Measurements from ENCODE around the gene CBFB. TPM values are rescaled to one million over a fixed set of nuclear protein-coding genes. Genes with fewer than 3 reads are reported as not detected.
"Not testable (repeated sequence)": the region's sequence is repeated elsewhere in the genome, so short reads cannot be mapped to it uniquely, and the experiment has no call there.

Gene CBFB
- total RNA-seq, 3 donors from 2014 or later, result 48.5 to 69.1 (median 52.3) TPM

DNA sequence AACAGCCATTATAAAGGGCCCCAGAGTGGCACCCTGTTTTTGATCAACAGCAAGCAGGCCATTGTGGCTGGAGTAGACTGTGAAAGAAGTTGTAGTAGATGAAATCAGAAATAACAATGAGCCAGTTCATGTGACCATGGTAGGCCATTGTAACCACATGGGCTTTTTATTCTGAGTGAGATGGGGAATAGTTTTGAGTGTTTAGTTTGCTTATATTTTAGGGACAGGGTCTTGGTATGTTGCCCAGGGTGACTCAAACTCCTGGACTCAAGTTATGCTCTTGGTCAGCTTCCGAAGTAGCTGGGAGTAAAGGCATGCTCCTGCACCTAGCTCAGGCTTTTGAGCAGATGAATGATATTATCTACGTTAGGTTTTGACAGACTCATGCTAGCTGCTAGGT, 12.0 kb downstream of the CBFB start:
- Histone ChIP-seq H3K36me3 (no peaks in the 10 kb centered on the region), H3K9me3 (no peaks in the 10 kb centered on the region), H3K4me3 (no peak overlapping the region), H3K4me1 (no peaks in the 10 kb centered on the region), H3K27ac (no peak overlapping the region), H3K27me3 (no peaks in the 10 kb centered on the region)
- DNase-seq (ENCODE audit: low spot score in 2 of 2), result no peak
- intact Hi-C loops (cut with DNase I; ENCODE audit: low total_unique reads), result no loop called here
- TF ChIP-seq, protein P1, sequence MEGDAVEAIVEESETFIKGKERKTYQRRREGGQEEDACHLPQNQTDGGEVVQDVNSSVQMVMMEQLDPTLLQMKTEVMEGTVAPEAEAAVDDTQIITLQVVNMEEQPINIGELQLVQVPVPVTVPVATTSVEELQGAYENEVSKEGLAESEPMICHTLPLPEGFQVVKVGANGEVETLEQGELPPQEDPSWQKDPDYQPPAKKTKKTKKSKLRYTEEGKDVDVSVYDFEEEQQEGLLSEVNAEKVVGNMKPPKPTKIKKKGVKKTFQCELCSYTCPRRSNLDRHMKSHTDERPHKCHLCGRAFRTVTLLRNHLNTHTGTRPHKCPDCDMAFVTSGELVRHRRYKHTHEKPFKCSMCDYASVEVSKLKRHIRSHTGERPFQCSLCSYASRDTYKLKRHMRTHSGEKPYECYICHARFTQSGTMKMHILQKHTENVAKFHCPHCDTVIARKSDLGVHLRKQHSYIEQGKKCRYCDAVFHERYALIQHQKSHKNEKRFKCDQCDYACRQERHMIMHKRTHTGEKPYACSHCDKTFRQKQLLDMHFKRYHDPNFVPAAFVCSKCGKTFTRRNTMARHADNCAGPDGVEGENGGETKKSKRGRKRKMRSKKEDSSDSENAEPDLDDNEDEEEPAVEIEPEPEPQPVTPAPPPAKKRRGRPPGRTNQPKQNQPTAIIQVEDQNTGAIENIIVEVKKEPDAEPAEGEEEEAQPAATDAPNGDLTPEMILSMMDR (IDR thresholded peaks at IDR 0.05), result no peak
- TF ChIP-seq POLR2A (IDR thresholded peaks at IDR 0.05), result no peak
- no peak for TF ChIP-seq POLR2AphosphoS5 (IDR thresholded peaks at IDR 0.05)

DNA sequence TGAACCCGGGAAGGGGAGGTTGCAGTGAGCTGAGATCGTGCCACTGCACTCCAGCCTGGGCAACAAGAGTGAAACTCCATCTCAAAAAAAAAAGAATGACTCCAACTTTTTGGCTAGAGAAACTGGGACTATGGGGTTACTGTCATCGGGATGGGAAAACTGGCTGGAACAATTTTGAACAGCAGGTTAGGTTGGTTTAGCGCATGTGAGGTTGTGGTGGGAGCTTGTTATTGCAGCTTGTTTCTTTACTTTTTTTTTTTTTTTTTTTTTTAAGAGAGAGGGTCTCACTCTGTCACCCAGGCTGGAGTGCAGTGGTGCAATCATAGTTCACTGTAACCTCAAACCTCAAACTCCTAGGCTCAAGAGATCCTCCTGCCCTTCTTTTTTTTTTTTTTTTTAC, 12.6 kb downstream of the CBFB start:
- H3K27me3 ChIP-seq; H3K36me3 ChIP-seq; H3K27ac ChIP-seq; H3K9me3 ChIP-seq; intact Hi-C loops (cut with DNase I; ENCODE audit: low total_unique reads); H3K4me1 ChIP-seq; H3K4me3 ChIP-seq; DNase-seq (ENCODE audit: low spot score in 2 of 2): not testable (repeated sequence)

DNA sequence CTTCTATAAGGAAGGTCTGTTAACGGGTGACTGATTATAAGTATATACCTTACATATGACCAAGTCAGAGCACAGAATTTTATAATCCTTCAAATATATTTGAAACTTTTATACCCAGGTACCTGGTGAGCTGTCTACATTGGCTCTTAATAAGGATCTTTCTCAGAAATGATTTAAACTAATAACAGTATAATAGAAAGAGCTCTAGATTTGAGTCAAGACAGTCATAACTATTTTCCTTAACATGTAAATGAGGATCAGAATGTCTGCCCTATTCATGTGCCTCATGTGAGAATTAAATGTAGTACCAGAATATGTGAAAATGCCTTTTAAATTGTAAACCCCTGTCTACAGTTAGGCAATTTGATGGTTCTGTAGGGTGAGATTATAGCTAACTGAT, 14.5 kb downstream of the CBFB start:
- Histone ChIP-seq H3K27me3 (no peaks in the 10 kb centered on the region), H3K36me3 (no peaks in the 10 kb centered on the region), H3K4me1 (no peaks in the 10 kb centered on the region), H3K9me3 (no peaks in the 10 kb centered on the region), H3K27ac (no peak overlapping the region), H3K4me3 (no peak overlapping the region)
- TF ChIP-seq POLR2AphosphoS5 (IDR thresholded peaks at IDR 0.05) (no peak), POLR2A (IDR thresholded peaks at IDR 0.05) (no peak)
- TF ChIP-seq, protein P1 (IDR thresholded peaks at IDR 0.05), result no peak
- intact Hi-C loops (cut with DNase I; ENCODE audit: low total_unique reads), result no loop called here
- DNase-seq (ENCODE audit: low spot score in 2 of 2), result no peak

DNA sequence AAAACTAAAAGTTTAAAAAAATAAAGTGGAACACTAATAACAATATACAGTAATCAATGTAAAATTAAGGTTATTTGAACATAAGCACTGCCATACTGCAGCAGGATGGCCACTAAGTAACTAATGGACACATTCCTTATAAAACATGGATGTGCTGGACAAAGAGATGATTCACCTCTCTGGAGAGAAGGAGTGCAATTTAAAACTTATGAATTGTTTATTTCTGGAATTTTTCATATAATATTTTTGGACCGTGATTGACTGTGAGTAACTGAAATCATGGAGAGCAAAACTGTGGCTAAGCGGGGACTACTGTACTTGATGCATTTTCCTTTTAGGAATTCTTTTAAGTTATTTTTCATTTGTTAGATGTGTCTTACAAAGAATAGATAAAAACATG, 21.8 kb downstream of the CBFB start:
- intact Hi-C loops (cut with DNase I; ENCODE audit: low total_unique reads), result no loop called here
- TF ChIP-seq, protein P1 (IDR thresholded peaks at IDR 0.05), result no peak
- TF ChIP-seq POLR2AphosphoS5 (IDR thresholded peaks at IDR 0.05) (no peak), POLR2A (IDR thresholded peaks at IDR 0.05) (no peak)
- H3K4me1 ChIP-seq, result no peaks in the 10 kb centered on the region
- no peak overlapping the region for H3K4me3 ChIP-seq
- H3K9me3 ChIP-seq, result no peaks in the 10 kb centered on the region
- DNase-seq (ENCODE audit: low spot score in 2 of 2), result no peak
- no peaks in the 10 kb centered on the region for H3K27me3 ChIP-seq
- no peak overlapping the region for H3K27ac ChIP-seq
- no peaks in the 10 kb centered on the region for H3K36me3 ChIP-seq

DNA sequence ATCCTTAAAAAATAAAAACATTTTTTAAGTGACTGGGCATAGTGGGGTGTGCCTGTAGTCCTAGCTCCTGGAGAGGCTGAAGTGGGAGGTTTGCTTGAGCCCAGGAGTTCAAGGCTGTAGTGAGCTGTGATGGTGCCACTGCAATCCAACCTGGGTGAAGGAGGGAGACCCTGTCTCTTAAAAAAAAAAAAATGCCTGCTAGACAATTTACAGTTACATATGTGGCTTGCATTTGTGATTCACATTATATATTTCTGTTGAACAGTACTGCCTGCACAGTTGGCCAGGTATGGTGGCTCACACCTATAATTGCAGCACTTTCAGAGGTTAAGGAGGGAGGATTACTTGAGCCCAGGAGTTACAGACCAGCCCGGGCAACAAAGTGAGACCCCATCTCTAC, 23.4 kb downstream of the CBFB start:
- TF ChIP-seq, protein P1 (IDR thresholded peaks at IDR 0.05), result no peak
- no peak for TF ChIP-seq POLR2A (IDR thresholded peaks at IDR 0.05)
- TF ChIP-seq POLR2AphosphoS5 (IDR thresholded peaks at IDR 0.05), result no peak
- Histone ChIP-seq H3K27me3 (no peaks in the 10 kb centered on the region), H3K4me3 (no peak overlapping the region), H3K27ac (no peak overlapping the region), H3K36me3 (no peaks in the 10 kb centered on the region), H3K9me3 (no peaks in the 10 kb centered on the region), H3K4me1 (no peaks in the 10 kb centered on the region)
- intact Hi-C loops (cut with DNase I; ENCODE audit: low total_unique reads), result no loop called here
- DNase-seq (ENCODE audit: low spot score in 2 of 2), result no peak

DNA sequence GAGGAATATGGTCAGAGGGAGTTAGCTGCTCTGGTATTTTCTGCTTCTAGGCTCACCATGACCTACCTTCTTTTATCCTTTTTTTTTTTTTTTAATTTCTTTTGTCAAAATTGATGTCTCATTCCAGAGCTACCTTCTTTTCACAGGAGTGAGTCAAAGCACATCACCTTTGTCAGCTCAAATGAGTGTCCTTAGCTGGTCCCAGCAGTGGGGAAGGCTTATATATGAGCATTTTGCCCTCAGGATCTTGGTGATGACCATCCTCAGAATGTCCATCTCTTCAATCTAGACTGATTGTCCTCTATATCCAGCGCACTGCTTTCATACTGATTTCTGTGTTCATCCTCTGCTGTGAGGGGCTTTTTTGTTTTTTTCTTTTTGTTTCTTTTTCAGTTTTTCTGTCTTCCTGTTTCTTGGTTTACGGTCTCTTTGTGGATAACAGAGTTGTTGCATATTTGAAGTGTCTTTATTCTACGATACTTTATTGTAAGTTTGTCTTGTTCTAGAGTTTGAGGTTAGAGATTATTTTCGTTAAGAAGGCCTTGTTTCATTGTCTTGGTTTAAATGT, 24.9 kb downstream of the CBFB start:
- Histone ChIP-seq H3K27me3 (no peaks in the 10 kb centered on the region), H3K9me3 (no peaks in the 10 kb centered on the region), H3K27ac (no peak overlapping the region), H3K36me3 (no peaks in the 10 kb centered on the region), H3K4me1 (no peaks in the 10 kb centered on the region), H3K4me3 (no peak overlapping the region)
- intact Hi-C loops (cut with DNase I; ENCODE audit: low total_unique reads), result no loop called here
- DNase-seq (ENCODE audit: low spot score in 2 of 2), result no peak
- TF ChIP-seq POLR2AphosphoS5 (IDR thresholded peaks at IDR 0.05), result no peak
- TF ChIP-seq, protein P1 (IDR thresholded peaks at IDR 0.05), result no peak
- no peak for TF ChIP-seq POLR2A (IDR thresholded peaks at IDR 0.05)

All from breast epithelium (tissue), 4 donors.